Activated CD4-positive, alpha-beta T cell treated with anti-CD3 and anti-CD28 coated beads, Interleukin-2, amount 50 U/mL, for 48 hours (primary cell): ENCODE data around the gene LMTK3.

Source experiments
- DNase-seq, 2 experiments: peaks; one replicate each; pipeline ENCODE4 v3.0.0-alpha.2; 2020

The LMTK3 gene

GRCh38 chr19:48484931-48485612 lies 26.6 kb downstream of the LMTK3 start:
- no peak for DNase-seq

- DNase-seq, result no peak
Measured at GRCh38 chr19:48484247-48484893, 27.3 kb downstream of the LMTK3 start.

- DNase-seq, result no peak
Measured at GRCh38 chr19:48483301-48483700, 28.3 kb downstream of the LMTK3 start.

GRCh38 chr19:48481846-48482639 lies 29.6 kb downstream of the LMTK3 start:
- no peak for DNase-seq

- DNase-seq, result peak; percentile 64 to 65
Measured at GRCh38 chr19:48480558-48481500, 30.8 kb downstream of the LMTK3 start.

GRCh38 chr19:48480183-48480557 lies 31.5 kb downstream of the LMTK3 start:
- peak; percentile 35 to 47 for DNase-seq

- DNase-seq, result no peak
Measured at GRCh38 chr19:48479686-48480085, 31.9 kb downstream of the LMTK3 start.

- no peak for DNase-seq
Measured at GRCh38 chr19:48478339-48479256, 33.0 kb downstream of the LMTK3 start.

- DNase-seq, result no peak
Measured at GRCh38 chr19:48477698-48478338, 33.8 kb downstream of the LMTK3 start.

GRCh38 chr19:48477067-48477685 lies 34.5 kb downstream of the LMTK3 start:
- DNase-seq, result no peak

GRCh38 chr19:48476176-48476575 lies 35.5 kb downstream of the LMTK3 start:
- no peak for DNase-seq

- DNase-seq, result no peak
Measured at GRCh38 chr19:48475369-48476068, 36.1 kb downstream of the LMTK3 start.

- no peak for DNase-seq
Measured at GRCh38 chr19:48474084-48474592, 37.5 kb downstream of the LMTK3 start.

- DNase-seq, result no peak
Measured at GRCh38 chr19:48473161-48473966, 38.3 kb downstream of the LMTK3 start.

GRCh38 chr19:48471836-48472235 lies 39.8 kb downstream of the LMTK3 start:
- no peak for DNase-seq

GRCh38 chr19:48470856-48471255 lies 40.8 kb downstream of the LMTK3 start:
- DNase-seq, result no peak

- no peak for DNase-seq
Measured at GRCh38 chr19:48469934-48470680, 41.5 kb downstream of the LMTK3 start.

- peak; percentile 84 to 87 for DNase-seq
Measured at GRCh38 chr19:48469289-48469881, 42.2 kb downstream of the LMTK3 start, which contains the start of gene CYTH2. Gene CYTH2, plus strand, starts transcription at chr19:48469369. Its CDS starts 139 bp downstream, at chr19:48469508.
